GM23338 (cell line): ENCODE results near the gene MET. TPM values are rescaled to one million over a fixed set of nuclear protein-coding genes. Genes with fewer than 3 reads are reported as not detected.

Experiments
- ATAC-seq: fragments of 200-7000 bp; cut with Tn5 transposase; 3 replicates; pipeline ENCODE4 v1.9.1; 2020
- DNase-seq: peaks from one replicate; pipeline ENCODE4 v3.0.0-alpha.2; 2015; ENCODE audit warnings: low spot score
- H2AFZ ChIP-seq: fragments of 200-600 bp; sonication (generic); 2 replicates; pipeline ENCODE4 v1.8.0; 2016; ENCODE audit warnings: antibody characterized with exemption, mild to moderate bottlenecking, moderate library complexity
- H3F3A ChIP-seq: fragments of 200-600 bp; sonication (generic); replicated peaks from 2 replicates; pipeline ENCODE4 v1.8.0; 2017; ENCODE audit warnings: antibody characterized with exemption, mixed run types, low read depth
- H3K27ac ChIP-seq: fragments of 200-600 bp; sonication (generic); 2 replicates; pipeline ENCODE4 v1.6.1; 2016; ENCODE audit warnings: low read depth
- H3K27me3 ChIP-seq: fragments of 200-600 bp; sonication (generic); 2 replicates; pipeline ENCODE4 v1.8.0; 2016; ENCODE audit warnings: mild to moderate bottlenecking, mixed run types, moderate library complexity; ENCODE audit not compliant: insufficient read depth
- H3K36me3 ChIP-seq: fragments of 200-600 bp; sonication (generic); 2 replicates; pipeline ENCODE4 v1.8.0; 2016; ENCODE audit warnings: mild to moderate bottlenecking; ENCODE audit not compliant: insufficient read depth
- H3K4me1 ChIP-seq: fragments of 200-600 bp; sonication (generic); 2 replicates; pipeline ENCODE4 v1.8.0; 2016; ENCODE audit warnings: mild to moderate bottlenecking, moderate library complexity; ENCODE audit not compliant: insufficient read depth
- H3K4me2 ChIP-seq: fragments of 200-600 bp; sonication (generic); 2 replicates; pipeline ENCODE4 v1.7.1; 2017; ENCODE audit warnings: mixed run types
- H3K4me3 ChIP-seq: fragments of 200-600 bp; sonication (generic); 2 replicates; pipeline ENCODE4 v1.6.1; 2016; ENCODE audit warnings: mixed run types
- H3K79me2 ChIP-seq: fragments of 200-600 bp; sonication (generic); replicated peaks from 2 replicates; pipeline ENCODE4 v1.8.0; 2017; ENCODE audit warnings: mild to moderate bottlenecking; ENCODE audit not compliant: insufficient read depth
- H3K9me2 ChIP-seq: fragments of 200-600 bp; sonication (generic); 2 replicates; pipeline ENCODE4 v1.8.0; 2017; ENCODE audit not compliant: insufficient read depth
- H4K20me1 ChIP-seq: fragments of 200-600 bp; sonication (generic); replicated peaks from 2 replicates; pipeline ENCODE4 v1.8.0; 2017; ENCODE audit warnings: mild to moderate bottlenecking; ENCODE audit not compliant: insufficient read depth
- H3K27ac Mint-ChIP-seq: 2 replicates; pipeline ENCODE4 v1.8.0; 2020; ENCODE audit warnings: inconsistent platforms, mild to moderate bottlenecking, moderate library complexity, mixed read lengths
- H3K27me3 Mint-ChIP-seq: 3 replicates; pipeline ENCODE4 v1.8.0; 2022; ENCODE audit warnings: low read depth, mild to moderate bottlenecking, moderate library complexity, mixed read lengths, inconsistent platforms; ENCODE audit not compliant: insufficient read depth, poor library complexity
- H3K36me3 Mint-ChIP-seq: 3 replicates; pipeline ENCODE4 v1.8.0; 2021; ENCODE audit warnings: low read depth, mild to moderate bottlenecking, inconsistent platforms, moderate library complexity, mixed read lengths
- H3K4me1 Mint-ChIP-seq: 3 replicates; pipeline ENCODE4 v1.8.0; 2020; ENCODE audit warnings: mild to moderate bottlenecking, inconsistent platforms, mixed read lengths
- H3K4me3 Mint-ChIP-seq: 3 replicates; pipeline ENCODE4 v1.8.0; 2021; ENCODE audit warnings: moderate library complexity, mild to moderate bottlenecking, inconsistent platforms, mixed read lengths
- H3K9me3 Mint-ChIP-seq: 3 replicates; pipeline ENCODE4 v1.8.0; 2020; ENCODE audit warnings: moderate library complexity, mild to moderate bottlenecking, inconsistent platforms, mixed read lengths
- CREB1 ChIP-seq: fragments of 250-450 bp; sonication (Bioruptor Pico); IDR thresholded peaks from 2 replicates; pipeline ENCODE4 v1.5.0; 2020; ENCODE audit warnings: low read depth, mild to moderate bottlenecking, moderate library complexity
- ZNF331 ChIP-seq: fragments of 250-450 bp; sonication (Bioruptor Pico); IDR thresholded peaks from 2 replicates; pipeline ENCODE4 v1.5.0; 2020; ENCODE audit warnings: low read depth, mild to moderate bottlenecking, moderate library complexity
- polyA plus RNA-seq: library from polyadenylated mRNA; unstranded; fragments of >200 nt; fragmentation: Nextera tagmentation; extraction: Ambion mirVana; gene quantifications from 2 replicates; pipeline ENCODE4 v1.2.1, GENCODE V29; 2016
- total RNA-seq: library from RNA; depleted of rRNA; stranded (reverse); fragments of >200 nt; shearing (Covaris generic); gene quantifications from 2 replicates; pipeline ENCODE4 v1.2.3, GENCODE V29; 2014
- TF ChIP-seq, protein P1 (sequence below), 2 experiments: fragments of 200-600 bp in 1 of 2; sonication (generic) in 1 of 2; conservative IDR thresholded peaks; 2 replicates each; pipeline versions ENCODE4 v1.5.1 to v1.6.1; 2016 to 2017; ENCODE audit warnings: antibody characterized with exemption in 2 of 2, low read depth in 2 of 2, mild to moderate bottlenecking in 2 of 2, moderate library complexity in 1 of 2
- TF ChIP-seq, protein P2 (sequence below): fragments of 250-450 bp; sonication (Bioruptor Pico); IDR thresholded peaks from 2 replicates; pipeline ENCODE4 v1.5.0; 2020; ENCODE audit warnings: mild to moderate bottlenecking, moderate library complexity
- TF ChIP-seq, protein P3 (sequence below): IDR thresholded peaks from 2 replicates; pipeline ENCODE4 v1.6.1; 2016; ENCODE audit warnings: antibody characterized with exemption

MET gene
- total and polyA plus RNA-seq, 2 experiments from 2014 or later, result 4.8 to 23.1 TPM

DNA sequence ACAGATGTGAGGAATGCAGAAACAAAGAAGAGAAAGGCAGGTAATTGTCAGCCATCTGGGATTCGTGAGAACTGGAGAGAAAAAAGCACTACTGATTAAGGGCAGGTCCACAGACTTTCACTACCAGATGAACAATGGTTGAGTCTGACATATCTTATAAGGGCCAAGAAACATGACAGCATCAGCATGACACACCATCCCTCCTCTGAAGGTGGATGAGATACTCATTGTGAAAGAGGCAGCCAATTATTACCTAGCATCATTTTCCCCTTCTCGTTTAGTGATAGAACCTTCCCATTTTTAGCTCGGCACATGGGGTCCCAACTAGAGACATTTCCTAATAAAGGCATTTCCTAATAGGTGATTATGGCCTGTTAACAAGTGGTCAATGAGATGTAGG, 19.2 kb upstream of the MET start:
- ATAC-seq, result no peak
- H3K79me2 ChIP-seq, result no peaks in the 10 kb centered on the region
- TF ChIP-seq, protein P1, sequence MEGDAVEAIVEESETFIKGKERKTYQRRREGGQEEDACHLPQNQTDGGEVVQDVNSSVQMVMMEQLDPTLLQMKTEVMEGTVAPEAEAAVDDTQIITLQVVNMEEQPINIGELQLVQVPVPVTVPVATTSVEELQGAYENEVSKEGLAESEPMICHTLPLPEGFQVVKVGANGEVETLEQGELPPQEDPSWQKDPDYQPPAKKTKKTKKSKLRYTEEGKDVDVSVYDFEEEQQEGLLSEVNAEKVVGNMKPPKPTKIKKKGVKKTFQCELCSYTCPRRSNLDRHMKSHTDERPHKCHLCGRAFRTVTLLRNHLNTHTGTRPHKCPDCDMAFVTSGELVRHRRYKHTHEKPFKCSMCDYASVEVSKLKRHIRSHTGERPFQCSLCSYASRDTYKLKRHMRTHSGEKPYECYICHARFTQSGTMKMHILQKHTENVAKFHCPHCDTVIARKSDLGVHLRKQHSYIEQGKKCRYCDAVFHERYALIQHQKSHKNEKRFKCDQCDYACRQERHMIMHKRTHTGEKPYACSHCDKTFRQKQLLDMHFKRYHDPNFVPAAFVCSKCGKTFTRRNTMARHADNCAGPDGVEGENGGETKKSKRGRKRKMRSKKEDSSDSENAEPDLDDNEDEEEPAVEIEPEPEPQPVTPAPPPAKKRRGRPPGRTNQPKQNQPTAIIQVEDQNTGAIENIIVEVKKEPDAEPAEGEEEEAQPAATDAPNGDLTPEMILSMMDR (conservative IDR thresholded peaks at IDR 0.05; ENCODE audit: low read depth in 2 of 2), result no peak
- TF ChIP-seq, protein P2, sequence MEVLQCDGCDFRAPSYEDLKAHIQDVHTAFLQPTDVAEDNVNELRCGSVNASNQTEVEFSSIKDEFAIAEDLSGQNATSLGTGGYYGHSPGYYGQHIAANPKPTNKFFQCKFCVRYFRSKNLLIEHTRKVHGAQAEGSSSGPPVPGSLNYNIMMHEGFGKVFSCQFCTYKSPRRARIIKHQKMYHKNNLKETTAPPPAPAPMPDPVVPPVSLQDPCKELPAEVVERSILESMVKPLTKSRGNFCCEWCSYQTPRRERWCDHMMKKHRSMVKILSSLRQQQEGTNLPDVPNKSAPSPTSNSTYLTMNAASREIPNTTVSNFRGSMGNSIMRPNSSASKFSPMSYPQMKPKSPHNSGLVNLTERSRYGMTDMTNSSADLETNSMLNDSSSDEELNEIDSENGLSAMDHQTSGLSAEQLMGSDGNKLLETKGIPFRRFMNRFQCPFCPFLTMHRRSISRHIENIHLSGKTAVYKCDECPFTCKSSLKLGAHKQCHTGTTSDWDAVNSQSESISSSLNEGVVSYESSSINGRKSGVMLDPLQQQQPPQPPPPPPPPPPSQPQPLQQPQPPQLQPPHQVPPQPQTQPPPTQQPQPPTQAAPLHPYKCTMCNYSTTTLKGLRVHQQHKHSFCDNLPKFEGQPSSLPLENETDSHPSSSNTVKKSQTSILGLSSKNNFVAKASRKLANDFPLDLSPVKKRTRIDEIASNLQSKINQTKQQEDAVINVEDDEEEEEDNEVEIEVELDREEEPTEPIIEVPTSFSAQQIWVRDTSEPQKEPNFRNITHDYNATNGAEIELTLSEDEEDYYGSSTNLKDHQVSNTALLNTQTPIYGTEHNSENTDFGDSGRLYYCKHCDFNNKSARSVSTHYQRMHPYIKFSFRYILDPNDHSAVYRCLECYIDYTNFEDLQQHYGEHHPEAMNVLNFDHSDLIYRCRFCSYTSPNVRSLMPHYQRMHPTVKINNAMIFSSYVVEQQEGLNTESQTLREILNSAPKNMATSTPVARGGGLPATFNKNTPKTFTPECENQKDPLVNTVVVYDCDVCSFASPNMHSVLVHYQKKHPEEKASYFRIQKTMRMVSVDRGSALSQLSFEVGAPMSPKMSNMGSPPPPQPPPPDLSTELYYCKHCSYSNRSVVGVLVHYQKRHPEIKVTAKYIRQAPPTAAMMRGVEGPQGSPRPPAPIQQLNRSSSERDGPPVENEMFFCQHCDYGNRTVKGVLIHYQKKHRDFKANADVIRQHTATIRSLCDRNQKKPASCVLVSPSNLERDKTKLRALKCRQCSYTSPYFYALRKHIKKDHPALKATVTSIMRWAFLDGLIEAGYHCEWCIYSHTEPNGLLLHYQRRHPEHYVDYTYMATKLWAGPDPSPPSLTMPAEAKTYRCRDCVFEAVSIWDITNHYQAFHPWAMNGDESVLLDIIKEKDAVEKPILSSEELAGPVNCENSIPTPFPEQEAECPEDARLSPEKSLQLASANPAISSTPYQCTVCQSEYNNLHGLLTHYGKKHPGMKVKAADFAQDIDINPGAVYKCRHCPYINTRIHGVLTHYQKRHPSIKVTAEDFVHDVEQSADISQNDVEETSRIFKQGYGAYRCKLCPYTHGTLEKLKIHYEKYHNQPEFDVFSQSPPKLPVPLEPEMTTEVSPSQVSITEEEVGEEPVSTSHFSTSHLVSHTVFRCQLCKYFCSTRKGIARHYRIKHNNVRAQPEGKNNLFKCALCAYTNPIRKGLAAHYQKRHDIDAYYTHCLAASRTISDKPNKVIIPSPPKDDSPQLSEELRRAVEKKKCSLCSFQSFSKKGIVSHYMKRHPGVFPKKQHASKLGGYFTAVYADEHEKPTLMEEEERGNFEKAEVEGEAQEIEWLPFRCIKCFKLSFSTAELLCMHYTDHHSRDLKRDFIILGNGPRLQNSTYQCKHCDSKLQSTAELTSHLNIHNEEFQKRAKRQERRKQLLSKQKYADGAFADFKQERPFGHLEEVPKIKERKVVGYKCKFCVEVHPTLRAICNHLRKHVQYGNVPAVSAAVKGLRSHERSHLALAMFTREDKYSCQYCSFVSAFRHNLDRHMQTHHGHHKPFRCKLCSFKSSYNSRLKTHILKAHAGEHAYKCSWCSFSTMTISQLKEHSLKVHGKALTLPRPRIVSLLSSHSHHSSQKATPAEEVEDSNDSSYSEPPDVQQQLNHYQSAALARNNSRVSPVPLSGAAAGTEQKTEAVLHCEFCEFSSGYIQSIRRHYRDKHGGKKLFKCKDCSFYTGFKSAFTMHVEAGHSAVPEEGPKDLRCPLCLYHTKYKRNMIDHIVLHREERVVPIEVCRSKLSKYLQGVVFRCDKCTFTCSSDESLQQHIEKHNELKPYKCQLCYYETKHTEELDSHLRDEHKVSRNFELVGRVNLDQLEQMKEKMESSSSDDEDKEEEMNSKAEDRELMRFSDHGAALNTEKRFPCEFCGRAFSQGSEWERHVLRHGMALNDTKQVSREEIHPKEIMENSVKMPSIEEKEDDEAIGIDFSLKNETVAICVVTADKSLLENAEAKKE (CRISPR knock-in tag), result no peak
- no peak for TF ChIP-seq CREB1 (CRISPR knock-in tag)
- TF ChIP-seq, protein P3, sequence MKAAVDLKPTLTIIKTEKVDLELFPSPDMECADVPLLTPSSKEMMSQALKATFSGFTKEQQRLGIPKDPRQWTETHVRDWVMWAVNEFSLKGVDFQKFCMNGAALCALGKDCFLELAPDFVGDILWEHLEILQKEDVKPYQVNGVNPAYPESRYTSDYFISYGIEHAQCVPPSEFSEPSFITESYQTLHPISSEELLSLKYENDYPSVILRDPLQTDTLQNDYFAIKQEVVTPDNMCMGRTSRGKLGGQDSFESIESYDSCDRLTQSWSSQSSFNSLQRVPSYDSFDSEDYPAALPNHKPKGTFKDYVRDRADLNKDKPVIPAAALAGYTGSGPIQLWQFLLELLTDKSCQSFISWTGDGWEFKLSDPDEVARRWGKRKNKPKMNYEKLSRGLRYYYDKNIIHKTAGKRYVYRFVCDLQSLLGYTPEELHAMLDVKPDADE, result no peak
- no peak for TF ChIP-seq ZNF331
- no peak overlapping the region for H3K4me3 ChIP-seq
- no peaks in the 10 kb centered on the region for H3K27me3 ChIP-seq
- no peaks in the 10 kb centered on the region for H3K9me2 ChIP-seq
- Mint-ChIP-seq H3K4me1 (no peaks in the 10 kb centered on the region), H3K27me3 (no peaks in the 10 kb centered on the region), H3K9me3 (no peaks in the 10 kb centered on the region; the same call in 2 of the 3 replicates), H3K4me3 (no peak overlapping the region), H3K36me3 (no peaks in the 10 kb centered on the region), H3K27ac (no peak overlapping the region)
- H3K36me3 ChIP-seq, result no peaks in the 10 kb centered on the region
- no peak overlapping the region for H3K27ac ChIP-seq
- H3K4me2 ChIP-seq, result no peak overlapping the region
- H2AFZ ChIP-seq, result no peak overlapping the region
- no peaks in the 10 kb centered on the region for H4K20me1 ChIP-seq
- no peaks in the 10 kb centered on the region for H3F3A ChIP-seq
- no peaks in the 10 kb centered on the region for H3K4me1 ChIP-seq
- no peak for DNase-seq
